Stomach (tissue), 9 donors: ENCODE data around the gene SLC23A3. TPM values are rescaled to one million over a fixed set of nuclear protein-coding genes. Genes with fewer than 3 reads are reported as not detected.
A peak's percentile ranks its signal among the peaks of the same experiment; 100 is the strongest.

Experiments used
- DNase-seq, 2 donors: peaks; one replicate each; pipeline versions ENCODE4 v3.0.0 to v3.0.0-alpha.2; 2013 to 2019
- H3K27ac ChIP-seq, 5 donors: fragments of 200-600 bp in 4 of 5; sonication (generic) in 4 of 5; one replicate each; pipeline ENCODE4 v1.5.1; 2013 to 2019; ENCODE audit warnings: mild to moderate bottlenecking in 1 of 5, moderate library complexity in 1 of 5
- H3K27me3 ChIP-seq, 3 donors: fragments of 200-600 bp; sonication (generic); one replicate each; pipeline ENCODE4 v1.5.1; 2017 to 2019; ENCODE audit warnings: mixed run types in 1 of 3
- H3K36me3 ChIP-seq, 4 donors: fragments of 200-600 bp; sonication (generic); 1 replicate in 3 of 4; 2 replicates in 1 of 4; pipeline ENCODE4 v1.5.1; 2016 to 2019
- H3K4me1 ChIP-seq, 4 donors: fragments of 200-600 bp; sonication (generic); one replicate each; pipeline ENCODE4 v1.5.1; 2016 to 2019
- H3K4me3 ChIP-seq, 4 donors: fragments of 200-600 bp; sonication (generic) in 3 of 4; one replicate each; pipeline ENCODE4 v1.5.1; 2016 to 2019; ENCODE audit warnings: mild to moderate bottlenecking in 1 of 4
- H3K9me3 ChIP-seq, 4 donors: fragments of 200-600 bp; sonication (generic); one replicate each; pipeline ENCODE4 v1.5.1; 2016 to 2019
- CTCF ChIP-seq, 7 experiments: fragments of 450-650 bp in 4 of 7; fragments of 200-600 bp in 3 of 7; sonication (generic) in 3 of 7; IDR thresholded peaks; one replicate each; pipeline ENCODE4 v1.5.1; 2016 to 2019; ENCODE audit warnings: antibody characterized with exemption in 7 of 7, control low read depth in 2 of 7, mild to moderate bottlenecking in 1 of 7
- EP300 ChIP-seq: sonication (generic); formaldehyde crosslinking; IDR thresholded peaks from one replicate; pipeline ENCODE4 v1.6.1; 2017; ENCODE audit warnings: antibody characterized with exemption
- POLR2A ChIP-seq, 4 donors: fragments of 450-650 bp; IDR thresholded peaks; one replicate each; pipeline ENCODE4 v1.6.1; 2016; ENCODE audit warnings: antibody characterized with exemption in 4 of 4, control low read depth in 2 of 4, mild to moderate bottlenecking in 1 of 4, moderate library complexity in 1 of 4
- POLR2AphosphoS5 ChIP-seq, 3 donors: sonication (generic); formaldehyde crosslinking; IDR thresholded peaks; one replicate each; pipeline ENCODE4 v1.6.1; 2016; ENCODE audit warnings: antibody characterized with exemption in 3 of 3
- WGBS, 5 donors: extraction: QIAGEN DNeasy Blood & Tissue Kit in 3 of 5; methylation state at CpG; one replicate each; pipeline versions ENCODE4 v1.1.5 to v1.1.7; 2013 to 2018; 5-methylcytosine and 5-hydroxymethylcytosine counted together
- intact Hi-C: fragments of 100-400 bp; cut with DNase I; formaldehyde crosslinking; loops from one replicate; pipeline ENCODE4 v1.15.1; 2023; ENCODE audit warnings: low total_unique reads
- polyA plus RNA-seq, 3 donors: library from polyadenylated mRNA; stranded (reverse); fragments of 200-250 nt; gene quantifications; one replicate each; pipeline ENCODE4 v1.2.3, GENCODE V29; 2013
- total RNA-seq, 5 donors: library from RNA; depleted of rRNA; stranded (reverse); fragments of >200 nt; gene quantifications; one replicate each; pipeline versions ENCODE4 v1.1.0 to v1.2.3, GENCODE V29; 2014 to 2016
- donor health status: healthy with polysubstance abuse.
- donor health status: Bipolar disorder and iron deficiency.
- donor health status: healthy.

SLC23A3 gene
- total and polyA plus RNA-seq, 8 donors = 0.45 to 4.1 (median 0.92) TPM; not detected in 1

- no peaks in the 10 kb centered on the region for H3K27me3 ChIP-seq
- 70 to 76% (median 74%) methylated on average over 5 of the region's 5 CpGs for whole genome bisulfite sequencing, 5 donors
- no peak for TF ChIP-seq CTCF (IDR thresholded peaks at IDR 0.05)
- TF ChIP-seq POLR2AphosphoS5 (IDR thresholded peaks at IDR 0.05) = no peak
- H3K4me1 ChIP-seq = peaks cover 5 to 18% (median 7%) of the 10 kb centered on the region in 4 donors
- no peaks in the 10 kb centered on the region for H3K9me3 ChIP-seq
- no peak overlapping the region for H3K27ac ChIP-seq
- H3K4me3 ChIP-seq = no peak overlapping the region
- H3K36me3 ChIP-seq = peaks cover 12 to 15% (median 13%) of the 10 kb centered on the region in 4 donors
- no peak for DNase-seq
- intact Hi-C loops = no loop called here
These were observed 1.8 kb downstream of the SLC23A3 start for GRCh38 chr2:219167997-219168396.

- TF ChIP-seq POLR2A (IDR thresholded peaks at IDR 0.05) (no peak), CTCF (IDR thresholded peaks at IDR 0.05) (no peak), EP300 (no peak), POLR2AphosphoS5 (IDR thresholded peaks at IDR 0.05) (no peak)
- no peak overlapping the region for H3K4me3 ChIP-seq
- no peaks in the 10 kb centered on the region for H3K27me3 ChIP-seq
- WGBS, 5 donors = 84 to 99% (median 88%) methylated on average over 7 to 10 of the region's 10 CpGs
- H3K9me3 ChIP-seq = no peaks in the 10 kb centered on the region
- no peak overlapping the region for H3K27ac ChIP-seq
- intact Hi-C loops = no loop called here
- H3K4me1 ChIP-seq = peaks cover 0 to 9% (median 8%) of the 10 kb centered on the region in 4 donors
- no peak for DNase-seq
- no peaks in the 10 kb centered on the region for H3K36me3 ChIP-seq
These were observed 4.5 kb downstream of the SLC23A3 start for GRCh38 chr2:219165058-219165911.

DNA sequence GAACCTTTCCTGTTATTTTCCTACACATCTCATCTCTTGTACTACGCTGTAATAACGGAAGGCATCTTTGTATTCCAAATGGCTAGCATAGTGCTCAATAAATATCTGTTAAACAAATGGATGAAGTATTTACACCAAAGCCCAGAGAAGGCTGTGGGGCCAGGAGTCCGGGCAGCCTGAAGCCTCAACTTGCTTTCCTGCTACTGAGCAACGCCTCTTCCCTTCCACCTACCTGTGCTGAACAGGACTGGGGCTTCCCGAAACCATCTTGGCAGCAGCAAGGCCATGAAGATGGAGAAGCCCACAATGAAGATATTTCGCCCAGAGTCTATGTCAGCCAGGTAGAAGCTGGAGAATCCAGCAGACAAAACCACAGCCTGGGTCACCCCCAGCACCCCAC, 6.7 kb downstream of the SLC23A3 start:
- peaks cover 4 to 19% (median 16%) of the 10 kb centered on the region in 4 donors for H3K4me1 ChIP-seq

GRCh38 chr2:219161097-219161496, 8.7 kb downstream of the SLC23A3 start:
- no peaks in the 10 kb centered on the region for H3K9me3 ChIP-seq
- no peaks in the 10 kb centered on the region for H3K27me3 ChIP-seq
- H3K4me1 ChIP-seq = peaks cover 4 to 19% (median 16%) of the 10 kb centered on the region in 4 donors
- peak overlapping the region; percentile 53 to 81 (median 68) for H3K4me3 ChIP-seq
- H3K36me3 ChIP-seq = peaks cover 12 to 18% (median 16%) of the 10 kb centered on the region in 4 donors
- intact Hi-C loops = loop anchor here (5.0 kb wide), 1 partner anchor 141 kb away; no protein-coding TSS in a partner anchor
- no peak for TF ChIP-seq POLR2AphosphoS5 (IDR thresholded peaks at IDR 0.05)
- TF ChIP-seq POLR2A (IDR thresholded peaks at IDR 0.05) = no peak
- no peak for TF ChIP-seq CTCF (IDR thresholded peaks at IDR 0.05)
- no peak for TF ChIP-seq EP300
- peak overlapping the region; percentile 90 to 99 (median 96) for H3K27ac ChIP-seq
- WGBS, 5 donors = 59 to 65% (median 60%) methylated on average over 4 of the region's 4 CpGs
- DNase-seq = no peak

More for the DNA sequence above, 6.7 kb downstream of the SLC23A3 start:
- Histone ChIP-seq H3K36me3 (no peaks in the 10 kb centered on the region), H3K9me3 (no peaks in the 10 kb centered on the region), H3K27ac (no peak overlapping the region), H3K27me3 (no peaks in the 10 kb centered on the region), H3K4me3 (no peak overlapping the region)
- 93 to 97% (median 95%) methylated on average over 6 of the region's 6 CpGs for WGBS, 5 donors
- TF ChIP-seq POLR2A (IDR thresholded peaks at IDR 0.05) (no peak), EP300 (no peak), CTCF (IDR thresholded peaks at IDR 0.05) (no peak), POLR2AphosphoS5 (IDR thresholded peaks at IDR 0.05) (no peak)
- DNase-seq = no peak
- intact Hi-C loops = loop anchor here (5.0 kb wide), 1 partner anchor 139 kb away; no protein-coding TSS in a partner anchor
